HCT116 (cell line): ENCODE results near the gene C16orf74.

Source experiments
- EZH2 ChIP-seq: fragments of 200-600 bp; sonication (generic); IDR thresholded peaks from 2 replicates; pipeline ENCODE4 v1.6.1; 2017; ENCODE audit warnings: antibody characterized with exemption, mixed run types
- EZH2phosphoT487 ChIP-seq: fragments of 200-600 bp; IDR thresholded peaks from 2 replicates; pipeline ENCODE4 v1.6.1; 2018; ENCODE audit warnings: antibody characterized with exemption, borderline replicate concordance
- FOSL1 ChIP-seq: IDR thresholded peaks from 2 replicates; pipeline ENCODE4 v1.6.1; 2012; ENCODE audit warnings: low read depth
- MAX ChIP-seq: IDR thresholded peaks from 2 replicates; pipeline ENCODE4 v1.6.1; 2012
- POLR2A ChIP-seq: IDR thresholded peaks from 2 replicates; pipeline ENCODE4 v1.7.0; 2011; ENCODE audit warnings: borderline replicate concordance; ENCODE audit not compliant: insufficient read depth, insufficient read length; ENCODE audit errors: extremely low read depth
- POLR2AphosphoS5 ChIP-seq: IDR thresholded peaks from 2 replicates; pipeline ENCODE4 v1.6.1; 2011; ENCODE audit warnings: mild to moderate bottlenecking, low read depth, low read length, moderate library complexity
- RAD21 ChIP-seq: IDR thresholded peaks from 2 replicates; pipeline ENCODE4 v1.6.1; 2012; ENCODE audit warnings: low read depth, mild to moderate bottlenecking
- SIN3A ChIP-seq: IDR thresholded peaks from 2 replicates; pipeline ENCODE4 v1.6.1; 2012; ENCODE audit warnings: low read depth
- ZNF274 ChIP-seq: fragments of 200-500 bp; sonication (Bioruptor generic); IDR thresholded peaks from 2 replicates; pipeline ENCODE4 v1.6.1; 2014; ENCODE audit warnings: mild to moderate bottlenecking, low read depth, low read length, inconsistent platforms
- TF ChIP-seq, protein P1 (sequence below), 3 experiments: fragments of 200-600 bp in 1 of 3; sonication (generic) in 1 of 3; IDR thresholded peaks in 2 of 3; conservative IDR thresholded peaks in 1 of 3; 2 replicates each; pipeline ENCODE4 v1.5.1; 2012 to 2017; ENCODE audit warnings: low read depth in 2 of 3, low read length in 2 of 3, antibody characterized with exemption in 1 of 3, borderline replicate concordance in 1 of 3, control low read depth in 1 of 3, mild to moderate bottlenecking in 1 of 3, mixed read lengths in 1 of 3, mixed run types in 1 of 3, moderate library complexity in 1 of 3; ENCODE audit not compliant: insufficient read depth in 1 of 3
- TF ChIP-seq, protein P2 (sequence below): IDR thresholded peaks from 2 replicates; pipeline ENCODE4 v1.6.1; 2012

DNA sequence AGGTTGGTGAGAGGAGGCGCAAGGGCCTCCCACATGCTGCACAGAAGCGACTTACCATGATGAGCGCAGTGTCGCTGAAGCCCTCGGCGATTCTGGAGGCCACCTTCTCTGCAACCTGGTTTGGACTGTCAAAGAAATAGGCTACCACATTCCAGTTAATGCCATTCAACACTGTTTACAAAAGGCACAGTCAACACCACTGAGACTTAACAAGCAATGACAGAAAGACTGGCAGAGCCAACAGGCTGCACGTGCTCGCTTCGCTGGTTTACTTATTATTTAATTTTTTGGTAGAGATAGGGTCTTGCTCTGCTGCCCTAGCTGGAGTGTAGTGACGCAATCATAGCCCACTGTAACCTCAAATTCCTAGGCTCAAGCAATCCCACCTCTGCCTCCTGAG is 30.3 kb upstream of the C16orf74 start:
- TF ChIP-seq, protein P1, sequence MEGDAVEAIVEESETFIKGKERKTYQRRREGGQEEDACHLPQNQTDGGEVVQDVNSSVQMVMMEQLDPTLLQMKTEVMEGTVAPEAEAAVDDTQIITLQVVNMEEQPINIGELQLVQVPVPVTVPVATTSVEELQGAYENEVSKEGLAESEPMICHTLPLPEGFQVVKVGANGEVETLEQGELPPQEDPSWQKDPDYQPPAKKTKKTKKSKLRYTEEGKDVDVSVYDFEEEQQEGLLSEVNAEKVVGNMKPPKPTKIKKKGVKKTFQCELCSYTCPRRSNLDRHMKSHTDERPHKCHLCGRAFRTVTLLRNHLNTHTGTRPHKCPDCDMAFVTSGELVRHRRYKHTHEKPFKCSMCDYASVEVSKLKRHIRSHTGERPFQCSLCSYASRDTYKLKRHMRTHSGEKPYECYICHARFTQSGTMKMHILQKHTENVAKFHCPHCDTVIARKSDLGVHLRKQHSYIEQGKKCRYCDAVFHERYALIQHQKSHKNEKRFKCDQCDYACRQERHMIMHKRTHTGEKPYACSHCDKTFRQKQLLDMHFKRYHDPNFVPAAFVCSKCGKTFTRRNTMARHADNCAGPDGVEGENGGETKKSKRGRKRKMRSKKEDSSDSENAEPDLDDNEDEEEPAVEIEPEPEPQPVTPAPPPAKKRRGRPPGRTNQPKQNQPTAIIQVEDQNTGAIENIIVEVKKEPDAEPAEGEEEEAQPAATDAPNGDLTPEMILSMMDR (IDR thresholded peaks at IDR 0.05 in 2 of 3, conservative IDR thresholded peaks at IDR 0.05 in 1 of 3; ENCODE audit: borderline replicate concordance in 1 of 3, insufficient read depth in 1 of 3, low read depth in 2 of 3, low read length in 2 of 3): no peak
- TF ChIP-seq EZH2 (no peak), MAX (no peak), SIN3A (no peak), RAD21 (no peak), POLR2AphosphoS5 (no peak), POLR2A (no peak), EZH2phosphoT487 (no peak), ZNF274 (no peak), FOSL1 (no peak)
- TF ChIP-seq, protein P2, sequence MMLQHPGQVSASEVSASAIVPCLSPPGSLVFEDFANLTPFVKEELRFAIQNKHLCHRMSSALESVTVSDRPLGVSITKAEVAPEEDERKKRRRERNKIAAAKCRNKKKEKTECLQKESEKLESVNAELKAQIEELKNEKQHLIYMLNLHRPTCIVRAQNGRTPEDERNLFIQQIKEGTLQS: no peak
